OCI-LY3 (cell line): Measurements from ENCODE around the gene ANKRD28.

Source experiments
- EZH2phosphoT487 ChIP-seq: fragments of 200-600 bp; shearing (Covaris generic); IDR thresholded peaks from 2 replicates; pipeline ENCODE4 v1.6.1; 2018; ENCODE audit warnings: antibody characterized with exemption, mixed run types, low read depth
- TF ChIP-seq, protein P1 (sequence below): fragments of 200-600, 300-600 bp; sonication (generic); IDR thresholded peaks from 2 replicates; pipeline ENCODE4 v1.5.1; 2014; ENCODE audit warnings: antibody characterized with exemption, low read length, low read depth

DNA sequence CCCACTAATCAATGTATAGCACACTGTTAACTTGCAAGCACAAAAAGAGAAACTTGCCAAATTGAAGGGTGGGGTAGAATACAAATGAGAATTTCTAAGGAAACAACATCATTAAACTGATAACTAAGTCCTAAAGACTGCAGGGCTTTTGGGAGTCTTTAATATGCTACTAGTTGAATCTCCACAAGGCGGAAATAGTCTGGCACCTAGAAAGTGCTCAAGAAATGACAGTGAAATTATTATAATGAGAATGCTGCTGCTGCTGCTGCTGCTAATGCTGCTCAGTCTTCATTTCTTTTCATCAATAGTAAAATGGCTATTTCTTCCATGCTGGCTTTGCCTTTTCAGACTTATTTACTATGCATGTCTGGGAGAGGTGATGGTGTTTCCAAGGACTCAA lies 104.4 kb downstream of the ANKRD28 start:
- TF ChIP-seq, protein P1, sequence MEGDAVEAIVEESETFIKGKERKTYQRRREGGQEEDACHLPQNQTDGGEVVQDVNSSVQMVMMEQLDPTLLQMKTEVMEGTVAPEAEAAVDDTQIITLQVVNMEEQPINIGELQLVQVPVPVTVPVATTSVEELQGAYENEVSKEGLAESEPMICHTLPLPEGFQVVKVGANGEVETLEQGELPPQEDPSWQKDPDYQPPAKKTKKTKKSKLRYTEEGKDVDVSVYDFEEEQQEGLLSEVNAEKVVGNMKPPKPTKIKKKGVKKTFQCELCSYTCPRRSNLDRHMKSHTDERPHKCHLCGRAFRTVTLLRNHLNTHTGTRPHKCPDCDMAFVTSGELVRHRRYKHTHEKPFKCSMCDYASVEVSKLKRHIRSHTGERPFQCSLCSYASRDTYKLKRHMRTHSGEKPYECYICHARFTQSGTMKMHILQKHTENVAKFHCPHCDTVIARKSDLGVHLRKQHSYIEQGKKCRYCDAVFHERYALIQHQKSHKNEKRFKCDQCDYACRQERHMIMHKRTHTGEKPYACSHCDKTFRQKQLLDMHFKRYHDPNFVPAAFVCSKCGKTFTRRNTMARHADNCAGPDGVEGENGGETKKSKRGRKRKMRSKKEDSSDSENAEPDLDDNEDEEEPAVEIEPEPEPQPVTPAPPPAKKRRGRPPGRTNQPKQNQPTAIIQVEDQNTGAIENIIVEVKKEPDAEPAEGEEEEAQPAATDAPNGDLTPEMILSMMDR = peak; percentile 31
- TF ChIP-seq EZH2phosphoT487 = no peak
